ENCODE results near the gene RNF43.

The RNF43 gene

DNA sequence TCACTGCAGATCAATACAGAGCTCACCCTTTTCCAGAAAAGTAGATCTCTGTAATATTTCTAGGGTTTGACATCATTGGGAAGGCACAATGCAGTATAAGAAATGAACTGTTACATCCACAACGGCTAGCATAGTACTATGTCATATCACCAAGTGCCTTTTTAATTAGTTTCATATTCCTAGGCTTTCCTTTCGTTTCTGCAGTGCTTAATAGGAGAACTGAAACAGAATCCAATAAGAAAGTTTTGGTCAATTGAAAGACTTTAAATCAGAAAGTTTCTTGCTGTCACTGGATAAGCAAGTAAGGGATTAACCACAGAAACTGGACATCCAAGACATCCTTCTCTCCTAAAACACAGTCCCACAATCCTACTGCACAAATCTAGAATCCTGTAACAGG, 3.5 kb upstream of the RNF43 start:
- no peaks in the 10 kb centered on the region for H3K9me3 ChIP-seq (ENCODE audit: insufficient read depth, low read depth, low read length)
- WGBS, result 91% methylated on average over 2 of the region's 2 CpGs
- H3K36me3 ChIP-seq (ENCODE audit: insufficient read depth, low read length), result no peaks in the 10 kb centered on the region
- H3K27ac ChIP-seq (ENCODE audit: low read depth, low read length), result no peak overlapping the region
- H3K4me1 ChIP-seq (ENCODE audit: insufficient read depth, low read length), result peaks cover 21% of the 10 kb centered on the region
- peaks cover 5% of the 10 kb centered on the region; the same call in 1 of the 2 replicates for H3K27me3 ChIP-seq (ENCODE audit: insufficient read depth, low read length)
- no peak overlapping the region for H3K9ac ChIP-seq (ENCODE audit: low read depth, low read length)
- no peak overlapping the region for H3K4me3 ChIP-seq (ENCODE audit: low read length)

- WGBS, result 8% methylated on average over 6 of the region's 6 CpGs
- peak overlapping the region; percentile 76 for H3K9ac ChIP-seq (ENCODE audit: low read depth, low read length)
- H3K36me3 ChIP-seq (ENCODE audit: insufficient read depth, low read length), result no peaks in the 10 kb centered on the region
- H3K4me3 ChIP-seq (ENCODE audit: low read length), result peak overlapping the region; percentile 68
- H3K27me3 ChIP-seq (ENCODE audit: insufficient read depth, low read length), result peaks cover 5% of the 10 kb centered on the region; the same call in 1 of the 2 replicates
- peak overlapping the region; percentile 72 for H3K27ac ChIP-seq (ENCODE audit: low read depth, low read length)
- no peaks in the 10 kb centered on the region for H3K9me3 ChIP-seq (ENCODE audit: insufficient read depth, low read depth, low read length)
- peaks cover 35% of the 10 kb centered on the region for H3K4me1 ChIP-seq (ENCODE audit: insufficient read depth, low read length)
Observed at GRCh38 chr17:58416937-58417299, 416 bp downstream of the RNF43 start.

DNA sequence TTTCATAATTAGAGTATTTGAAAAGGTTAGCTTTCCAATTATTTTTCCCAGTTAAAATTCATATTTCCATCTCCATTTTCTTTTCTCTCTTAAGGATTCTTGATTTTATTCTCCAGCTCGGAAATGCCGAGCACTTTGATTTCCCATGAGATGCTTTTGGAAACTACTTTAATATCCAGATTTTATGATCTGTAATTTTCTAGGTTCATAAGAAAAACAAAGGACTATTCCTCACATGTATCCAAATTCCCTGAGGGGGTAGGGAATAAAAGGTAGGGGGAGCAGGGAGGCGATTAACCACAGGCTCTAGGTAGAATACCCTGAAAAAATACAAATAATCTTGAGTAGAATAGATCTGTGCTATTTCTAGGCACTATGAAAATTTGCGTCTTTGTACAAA, 938 bp downstream of the RNF43 start:
- Histone ChIP-seq H3K9ac (ENCODE audit: low read depth, low read length) (peak overlapping the region; percentile 76), H3K9me3 (ENCODE audit: insufficient read depth, low read depth, low read length) (no peaks in the 10 kb centered on the region), H3K27ac (ENCODE audit: low read depth, low read length) (no peak overlapping the region), H3K36me3 (ENCODE audit: insufficient read depth, low read length) (no peaks in the 10 kb centered on the region), H3K4me3 (ENCODE audit: low read length) (peak overlapping the region; percentile 68), H3K27me3 (ENCODE audit: insufficient read depth, low read length) (peaks cover 5% of the 10 kb centered on the region; the same call in 1 of the 2 replicates), H3K4me1 (ENCODE audit: insufficient read depth, low read length) (peaks cover 29% of the 10 kb centered on the region)
- WGBS, result 80% methylated on average over 3 of the region's 4 CpGs

- 62% methylated on average over 6 of the region's 6 CpGs for WGBS
- Histone ChIP-seq H3K27me3 (ENCODE audit: insufficient read depth, low read length) (no peaks in the 10 kb centered on the region), H3K36me3 (ENCODE audit: insufficient read depth, low read length) (no peaks in the 10 kb centered on the region), H3K9me3 (ENCODE audit: insufficient read depth, low read depth, low read length) (no peaks in the 10 kb centered on the region), H3K27ac (ENCODE audit: low read depth, low read length) (no peak overlapping the region), H3K9ac (ENCODE audit: low read depth, low read length) (no peak overlapping the region), H3K4me1 (ENCODE audit: insufficient read depth, low read length) (peaks cover 29% of the 10 kb centered on the region), H3K4me3 (ENCODE audit: low read length) (peak overlapping the region; percentile 68)
Observed at GRCh38 chr17:58415371-58416055, 1.8 kb downstream of the RNF43 start.

DNA sequence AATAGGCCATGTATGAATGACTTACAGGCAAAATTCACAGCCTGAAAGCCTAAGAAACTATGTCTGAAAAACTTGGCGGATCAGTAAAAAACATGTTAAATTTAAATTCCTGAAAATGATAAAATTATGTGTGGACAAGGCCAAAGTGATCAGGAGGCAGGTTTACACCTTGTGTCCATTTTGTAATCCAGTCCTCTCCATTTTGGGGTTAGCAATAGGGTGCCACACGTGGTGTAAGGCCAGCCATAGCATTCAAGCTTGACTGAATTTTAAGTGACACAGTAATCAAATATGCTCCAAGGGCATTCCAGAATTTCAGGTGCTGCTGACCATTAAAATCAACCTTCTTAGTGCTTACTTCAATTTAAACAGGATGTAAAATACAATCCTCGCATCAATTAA, 2.7 kb downstream of the RNF43 start:
- H3K36me3 ChIP-seq (ENCODE audit: insufficient read depth, low read length), result no peaks in the 10 kb centered on the region
- peaks cover 29% of the 10 kb centered on the region for H3K4me1 ChIP-seq (ENCODE audit: insufficient read depth, low read length)
- peak overlapping the region; percentile 68; the same call in 1 of the 2 replicates for H3K4me3 ChIP-seq (ENCODE audit: low read length)
- no peaks in the 10 kb centered on the region for H3K9me3 ChIP-seq (ENCODE audit: insufficient read depth, low read depth, low read length)
- 79% methylated on average over 3 of the region's 3 CpGs for WGBS
- no peak overlapping the region for H3K27ac ChIP-seq (ENCODE audit: low read depth, low read length)
- H3K9ac ChIP-seq (ENCODE audit: low read depth, low read length), result no peak overlapping the region
- no peaks in the 10 kb centered on the region for H3K27me3 ChIP-seq (ENCODE audit: insufficient read depth, low read length)

- Histone ChIP-seq H3K4me3 (ENCODE audit: low read length) (no peak overlapping the region), H3K9me3 (ENCODE audit: insufficient read depth, low read depth, low read length) (no peaks in the 10 kb centered on the region), H3K4me1 (ENCODE audit: insufficient read depth, low read length) (peaks cover 29% of the 10 kb centered on the region), H3K27me3 (ENCODE audit: insufficient read depth, low read length) (no peaks in the 10 kb centered on the region), H3K9ac (ENCODE audit: low read depth, low read length) (no peak overlapping the region), H3K27ac (ENCODE audit: low read depth, low read length) (no peak overlapping the region), H3K36me3 (ENCODE audit: insufficient read depth, low read length) (no peaks in the 10 kb centered on the region)
- 88% methylated on average over 2 of the region's 2 CpGs for WGBS
Observed at GRCh38 chr17:58413684-58414083, 3.6 kb downstream of the RNF43 start.

DNA sequence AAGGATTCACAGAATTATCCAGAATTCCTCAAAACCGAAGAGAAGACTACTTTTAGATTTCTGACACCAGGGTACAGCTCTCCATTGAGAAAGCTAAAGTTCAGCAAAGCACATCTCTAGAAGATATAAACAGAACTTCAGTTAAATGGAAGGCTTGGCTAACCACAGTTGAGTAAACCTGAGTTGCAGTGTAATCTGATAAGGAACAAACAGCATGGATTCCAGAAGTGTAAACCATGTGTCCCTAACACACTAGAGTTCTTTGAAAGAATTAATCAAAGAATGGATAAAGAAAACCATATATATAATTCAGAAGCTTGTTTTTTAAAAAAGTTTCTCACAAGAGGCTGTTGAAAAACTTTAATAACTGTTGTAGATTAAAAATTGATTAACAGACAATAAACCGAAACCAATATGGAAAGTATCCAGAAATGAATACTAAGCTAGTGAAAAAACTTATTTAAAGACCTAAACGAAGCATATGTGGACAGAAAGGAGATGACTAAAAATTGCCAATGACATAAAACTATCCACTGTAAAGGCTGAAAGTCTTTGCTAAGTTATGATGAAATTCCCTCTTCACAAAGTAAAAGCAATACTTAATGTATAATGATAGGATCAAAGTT, 4.3 kb downstream of the RNF43 start:
- no peaks in the 10 kb centered on the region for H3K27me3 ChIP-seq (ENCODE audit: insufficient read depth, low read length)
- peaks cover 29% of the 10 kb centered on the region for H3K4me1 ChIP-seq (ENCODE audit: insufficient read depth, low read length)
- no peak overlapping the region for H3K27ac ChIP-seq (ENCODE audit: low read depth, low read length)
- H3K36me3 ChIP-seq (ENCODE audit: insufficient read depth, low read length), result no peaks in the 10 kb centered on the region
- H3K4me3 ChIP-seq (ENCODE audit: low read length), result no peak overlapping the region
- no peaks in the 10 kb centered on the region for H3K9me3 ChIP-seq (ENCODE audit: insufficient read depth, low read depth, low read length)
- H3K9ac ChIP-seq (ENCODE audit: low read depth, low read length), result no peak overlapping the region
- WGBS, result 91% methylated on average over 1 of the region's 3 CpGs

- peaks cover 29% of the 10 kb centered on the region for H3K4me1 ChIP-seq (ENCODE audit: insufficient read depth, low read length)
Observed at GRCh38 chr17:58412064-58412703, 5.2 kb downstream of the RNF43 start.

GRCh38 chr17:58411408-58411894, 5.9 kb downstream of the RNF43 start:
- no peak overlapping the region for H3K9ac ChIP-seq (ENCODE audit: low read depth, low read length)
- H3K36me3 ChIP-seq (ENCODE audit: insufficient read depth, low read length), result no peaks in the 10 kb centered on the region
- H3K4me1 ChIP-seq (ENCODE audit: insufficient read depth, low read length), result peaks cover 24% of the 10 kb centered on the region
- 100% methylated on average over 1 of the region's 1 CpG for WGBS
- no peak overlapping the region for H3K4me3 ChIP-seq (ENCODE audit: low read length)
- H3K9me3 ChIP-seq (ENCODE audit: insufficient read depth, low read depth, low read length), result no peaks in the 10 kb centered on the region
- H3K27me3 ChIP-seq (ENCODE audit: insufficient read depth, low read length), result no peaks in the 10 kb centered on the region
- no peak overlapping the region for H3K27ac ChIP-seq (ENCODE audit: low read depth, low read length)

More at GRCh38 chr17:58412064-58412703, 5.2 kb downstream of the RNF43 start:
- no peaks in the 10 kb centered on the region for H3K9me3 ChIP-seq (ENCODE audit: insufficient read depth, low read depth, low read length)
- no peaks in the 10 kb centered on the region for H3K36me3 ChIP-seq (ENCODE audit: insufficient read depth, low read length)
- WGBS, result no CpG with 5 or more reads among the region's 1 CpG
- H3K9ac ChIP-seq (ENCODE audit: low read depth, low read length), result no peak overlapping the region
- H3K4me3 ChIP-seq (ENCODE audit: low read length), result no peak overlapping the region
- no peak overlapping the region for H3K27ac ChIP-seq (ENCODE audit: low read depth, low read length)
- H3K27me3 ChIP-seq (ENCODE audit: insufficient read depth, low read length), result no peaks in the 10 kb centered on the region

DNA sequence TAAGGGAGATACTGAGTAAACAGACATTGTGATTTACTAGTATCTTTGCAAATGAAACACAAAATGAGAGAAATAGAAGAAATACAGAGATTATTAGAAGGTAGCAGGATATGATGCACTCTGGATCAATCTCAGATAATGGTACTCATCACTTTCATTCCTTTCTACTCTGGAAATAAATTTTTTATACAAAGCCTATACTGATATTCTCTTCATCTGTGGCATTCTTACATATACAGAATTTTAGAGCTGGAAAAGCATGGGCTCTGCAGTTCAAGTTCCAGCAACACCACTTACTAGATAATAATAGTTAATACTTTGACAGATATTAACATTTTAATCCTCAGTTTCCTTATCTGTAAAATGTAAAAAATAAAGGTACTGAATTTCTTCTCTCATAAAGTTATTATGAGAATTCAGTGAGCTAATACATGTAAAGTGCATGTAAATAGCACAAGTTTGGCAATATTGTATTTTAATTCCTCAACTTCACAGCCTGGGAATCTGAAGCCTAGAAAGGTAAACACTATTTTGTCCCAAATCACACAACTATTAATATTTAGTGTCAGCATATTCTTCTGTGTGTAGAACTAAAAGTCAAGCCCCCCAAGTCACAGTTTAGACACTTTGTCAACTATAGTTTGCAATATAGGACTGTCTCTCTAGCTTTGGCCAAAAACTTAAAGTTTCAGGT, 6.5 kb downstream of the RNF43 start:
- Histone ChIP-seq H3K9me3 (ENCODE audit: insufficient read depth, low read depth, low read length) (no peaks in the 10 kb centered on the region), H3K27me3 (ENCODE audit: insufficient read depth, low read length) (0 out of 2 replicates have a peak, but pooled peaks cover 2% of the 10 kb centered on the region), H3K9ac (ENCODE audit: low read depth, low read length) (no peak overlapping the region), H3K4me3 (ENCODE audit: low read length) (no peak overlapping the region), H3K4me1 (ENCODE audit: insufficient read depth, low read length) (peaks cover 19% of the 10 kb centered on the region; the same call in 1 of the 2 replicates), H3K36me3 (ENCODE audit: insufficient read depth, low read length) (no peaks in the 10 kb centered on the region), H3K27ac (ENCODE audit: low read depth, low read length) (no peak overlapping the region)

GRCh38 chr17:58409432-58409831, 7.9 kb downstream of the RNF43 start:
- Histone ChIP-seq H3K4me3 (ENCODE audit: low read length) (no peak overlapping the region), H3K36me3 (ENCODE audit: insufficient read depth, low read length) (no peaks in the 10 kb centered on the region), H3K27me3 (ENCODE audit: insufficient read depth, low read length) (peaks cover 9% of the 10 kb centered on the region), H3K4me1 (ENCODE audit: insufficient read depth, low read length) (peaks cover 8% of the 10 kb centered on the region; the same call in 1 of the 2 replicates), H3K27ac (ENCODE audit: low read depth, low read length) (no peak overlapping the region), H3K9ac (ENCODE audit: low read depth, low read length) (no peak overlapping the region), H3K9me3 (ENCODE audit: insufficient read depth, low read depth, low read length) (no peaks in the 10 kb centered on the region)
- WGBS, result 95% methylated on average over 5 of the region's 5 CpGs
